Karpas-422 (cell line): ENCODE measurements around the gene ERICH3. TPM values are rescaled to one million over a fixed set of nuclear protein-coding genes. Genes with fewer than 3 reads are reported as not detected.

Experiments used
- DNase-seq: peaks from one replicate; pipeline ENCODE4 v3.0.0-alpha.2; 2015
- H2AFZ ChIP-seq: fragments of 200-600 bp; sonication (generic); 2 replicates; pipeline ENCODE4 v1.6.1; 2014; ENCODE audit warnings: antibody characterized with exemption, low read length, mixed read lengths
- H3K27ac ChIP-seq: fragments of 200-600 bp; sonication (generic); 2 replicates; pipeline ENCODE4 v1.5.1; 2014; ENCODE audit warnings: mild to moderate bottlenecking, low read length, moderate library complexity
- H3K27me3 ChIP-seq: fragments of 200-600 bp; sonication (generic); 2 replicates; pipeline ENCODE4 v1.6.1; 2014; ENCODE audit warnings: low read length, mixed read lengths
- H3K36me3 ChIP-seq: fragments of 200-600 bp; sonication (generic); 2 replicates; pipeline ENCODE4 v1.6.1; 2014; ENCODE audit warnings: low read length, mixed read lengths; ENCODE audit not compliant: insufficient read depth
- H3K4me1 ChIP-seq: fragments of 200-600 bp; sonication (generic); 2 replicates; pipeline ENCODE4 v1.6.1; 2014; ENCODE audit warnings: mild to moderate bottlenecking, low read length, mixed read lengths
- H3K4me2 ChIP-seq: fragments of 200-600 bp; sonication (generic); 2 replicates; pipeline ENCODE4 v1.6.1; 2014; ENCODE audit warnings: low read length, low read depth, mild to moderate bottlenecking; ENCODE audit not compliant: poor library complexity, severe bottlenecking
- H3K4me3 ChIP-seq: fragments of 200-600 bp; sonication (generic); 2 replicates; pipeline ENCODE4 v1.5.1; 2014; ENCODE audit warnings: mild to moderate bottlenecking, antibody characterized with exemption, low read length, mixed read lengths
- H3K79me2 ChIP-seq: fragments of 200-600 bp; sonication (generic); 2 replicates; pipeline ENCODE4 v1.6.1; 2014; ENCODE audit warnings: mild to moderate bottlenecking, low read length, mixed read lengths
- H3K9ac ChIP-seq: fragments of 200-600 bp; sonication (generic); 2 replicates; pipeline ENCODE4 v1.6.0; 2014; ENCODE audit warnings: low read length
- H3K9me2 ChIP-seq: fragments of 200-600 bp; sonication (generic), shearing (Covaris generic); replicated peaks from 2 replicates; pipeline ENCODE4 v1.6.0; 2014; ENCODE audit warnings: mild to moderate bottlenecking, low read length, moderate library complexity; ENCODE audit not compliant: insufficient read depth
- H3K9me3 ChIP-seq: fragments of 300-700, 200-600 bp; sonication (generic); 2 replicates; pipeline ENCODE4 v1.6.1; 2014; ENCODE audit warnings: low read length, mixed read lengths
- H4K20me1 ChIP-seq: fragments of 200-600 bp; sonication (generic); 2 replicates; pipeline ENCODE4 v1.6.1; 2014; ENCODE audit warnings: mild to moderate bottlenecking, antibody characterized with exemption, low read length, low read depth; ENCODE audit not compliant: insufficient read depth
- total RNA-seq: library from RNA; depleted of rRNA; stranded (reverse); fragments of >200 nt; shearing (Covaris generic); gene quantifications from 2 replicates; pipeline ENCODE4 v1.2.3, GENCODE V29; 2014; ENCODE audit warnings: low replicate concordance

The ERICH3 gene
- total RNA-seq, 1 experiment from 2014 or later = not detected

- no peak for DNase-seq
Observed at GRCh38 chr1:74712881-74713280, 39.3 kb upstream of the ERICH3 start.

GRCh38 chr1:74703386-74704182 lies 30.0 kb upstream of the ERICH3 start:
- Histone ChIP-seq H2AFZ (no peak overlapping the region), H3K9me2 (no peaks in the 10 kb centered on the region), H3K36me3 (peaks cover 32% of the 10 kb centered on the region; the same call in 1 of the 2 replicates), H4K20me1 (no peaks in the 10 kb centered on the region), H3K9ac (no peak overlapping the region), H3K27ac (no peak overlapping the region), H3K9me3 (no peaks in the 10 kb centered on the region), H3K4me2 (no peak overlapping the region), H3K79me2 (no peaks in the 10 kb centered on the region), H3K27me3 (no peaks in the 10 kb centered on the region), H3K4me1 (peaks cover 3% of the 10 kb centered on the region), H3K4me3 (no peak overlapping the region)
- DNase-seq = no peak

More at GRCh38 chr1:74712881-74713280, 39.3 kb upstream of the ERICH3 start:
- no peaks in the 10 kb centered on the region for H3K27me3 ChIP-seq
- no peak overlapping the region for H3K27ac ChIP-seq
- H3K9me2 ChIP-seq = no peaks in the 10 kb centered on the region
- H2AFZ ChIP-seq = no peak overlapping the region
- no peaks in the 10 kb centered on the region for H4K20me1 ChIP-seq
- H3K9ac ChIP-seq = no peak overlapping the region
- no peaks in the 10 kb centered on the region for H3K4me1 ChIP-seq
- H3K79me2 ChIP-seq = no peaks in the 10 kb centered on the region
- peaks cover 26% of the 10 kb centered on the region for H3K36me3 ChIP-seq
- H3K9me3 ChIP-seq = no peaks in the 10 kb centered on the region
- H3K4me3 ChIP-seq = no peak overlapping the region
- H3K4me2 ChIP-seq = no peak overlapping the region

- Histone ChIP-seq H3K9me3 (no peaks in the 10 kb centered on the region), H3K79me2 (no peaks in the 10 kb centered on the region), H2AFZ (no peak overlapping the region), H3K4me2 (no peak overlapping the region), H3K36me3 (peaks cover 10% of the 10 kb centered on the region; the same call in 1 of the 2 replicates), H3K27ac (no peak overlapping the region), H3K27me3 (no peaks in the 10 kb centered on the region), H3K9ac (no peak overlapping the region), H4K20me1 (no peaks in the 10 kb centered on the region), H3K4me1 (peaks cover 10% of the 10 kb centered on the region), H3K4me3 (no peak overlapping the region), H3K9me2 (no peaks in the 10 kb centered on the region)
- no peak for DNase-seq
Observed at GRCh38 chr1:74699331-74699730, 25.7 kb upstream of the ERICH3 start.

- H3K27ac ChIP-seq = no peak overlapping the region
- H3K9me3 ChIP-seq = no peaks in the 10 kb centered on the region
- H3K36me3 ChIP-seq = no peaks in the 10 kb centered on the region; the same call in 1 of the 2 replicates
- H4K20me1 ChIP-seq = no peaks in the 10 kb centered on the region
- H3K27me3 ChIP-seq = no peaks in the 10 kb centered on the region
- peaks cover 10% of the 10 kb centered on the region for H3K4me1 ChIP-seq
- no peaks in the 10 kb centered on the region for H3K9me2 ChIP-seq
- H2AFZ ChIP-seq = no peak overlapping the region
- no peak overlapping the region for H3K4me3 ChIP-seq
- no peak overlapping the region for H3K9ac ChIP-seq
- H3K4me2 ChIP-seq = no peak overlapping the region
- no peak for DNase-seq
- H3K79me2 ChIP-seq = no peaks in the 10 kb centered on the region
Observed at GRCh38 chr1:74697832-74698231, 24.2 kb upstream of the ERICH3 start.

GRCh38 chr1:74693473-74693872 lies 19.9 kb upstream of the ERICH3 start:
- Histone ChIP-seq H3K4me2 (no peak overlapping the region), H3K27me3 (no peaks in the 10 kb centered on the region), H2AFZ (no peak overlapping the region)

GRCh38 chr1:74690909-74691308 lies 17.3 kb upstream of the ERICH3 start:
- Histone ChIP-seq H2AFZ (no peak overlapping the region), H3K4me2 (no peak overlapping the region), H3K79me2 (no peaks in the 10 kb centered on the region), H3K9me3 (no peaks in the 10 kb centered on the region), H3K36me3 (no peaks in the 10 kb centered on the region), H3K27ac (no peak overlapping the region), H4K20me1 (no peaks in the 10 kb centered on the region), H3K4me3 (no peak overlapping the region), H3K27me3 (no peaks in the 10 kb centered on the region), H3K9me2 (no peaks in the 10 kb centered on the region), H3K4me1 (no peaks in the 10 kb centered on the region), H3K9ac (no peak overlapping the region)
- no peak for DNase-seq

More at GRCh38 chr1:74693473-74693872, 19.9 kb upstream of the ERICH3 start:
- Histone ChIP-seq H3K27ac (no peak overlapping the region), H3K9me2 (no peaks in the 10 kb centered on the region), H3K9ac (no peak overlapping the region), H4K20me1 (no peaks in the 10 kb centered on the region), H3K36me3 (no peaks in the 10 kb centered on the region), H3K9me3 (no peaks in the 10 kb centered on the region), H3K4me3 (no peak overlapping the region), H3K4me1 (peaks cover 8% of the 10 kb centered on the region), H3K79me2 (no peaks in the 10 kb centered on the region)
- no peak for DNase-seq

- no peaks in the 10 kb centered on the region for H3K36me3 ChIP-seq
- no peak overlapping the region for H2AFZ ChIP-seq
- no peak overlapping the region for H3K9ac ChIP-seq
- H4K20me1 ChIP-seq = no peaks in the 10 kb centered on the region
- no peaks in the 10 kb centered on the region for H3K9me2 ChIP-seq
- H3K79me2 ChIP-seq = no peaks in the 10 kb centered on the region
- no peaks in the 10 kb centered on the region for H3K27me3 ChIP-seq
- no peak overlapping the region for H3K4me2 ChIP-seq
- no peak overlapping the region for H3K27ac ChIP-seq
- H3K4me1 ChIP-seq = no peaks in the 10 kb centered on the region
- H3K4me3 ChIP-seq = no peak overlapping the region
- no peak for DNase-seq
- H3K9me3 ChIP-seq = no peaks in the 10 kb centered on the region
Observed at GRCh38 chr1:74690364-74690696, 16.7 kb upstream of the ERICH3 start.

GRCh38 chr1:74689621-74690363 lies 16.2 kb upstream of the ERICH3 start:
- Histone ChIP-seq H3K9ac (no peak overlapping the region), H3K4me2 (no peak overlapping the region), H3K4me1 (no peaks in the 10 kb centered on the region), H3K36me3 (no peaks in the 10 kb centered on the region), H3K27ac (no peak overlapping the region), H3K4me3 (no peak overlapping the region), H2AFZ (no peak overlapping the region), H4K20me1 (no peaks in the 10 kb centered on the region), H3K9me2 (no peaks in the 10 kb centered on the region), H3K9me3 (no peaks in the 10 kb centered on the region), H3K27me3 (no peaks in the 10 kb centered on the region), H3K79me2 (no peaks in the 10 kb centered on the region)
- peak; percentile 89 for DNase-seq
